ENCODE measurements around the gene SDK1. TPM values are rescaled to one million over a fixed set of nuclear protein-coding genes. Genes with fewer than 3 reads are reported as not detected.

SDK1 gene
- total RNA-seq, 1 donor = 0.27 TPM

- H3K4me3 ChIP-seq (ENCODE audit: low read depth, low read length) = no peak overlapping the region
- TF ChIP-seq CTCF (IDR thresholded peaks at IDR 0.05; ENCODE audit: insufficient read depth, low read length) = no peak
- no peak for DNase-seq (ENCODE audit: low read depth)
Observed at GRCh38 chr7:4202154-4202736, 901.2 kb downstream of the SDK1 start.

- DNase-seq (ENCODE audit: low read depth) = no peak
- H3K4me3 ChIP-seq (ENCODE audit: low read depth, low read length) = no peak overlapping the region
Observed at GRCh38 chr7:4202954-4203353, 901.9 kb downstream of the SDK1 start.

DNA sequence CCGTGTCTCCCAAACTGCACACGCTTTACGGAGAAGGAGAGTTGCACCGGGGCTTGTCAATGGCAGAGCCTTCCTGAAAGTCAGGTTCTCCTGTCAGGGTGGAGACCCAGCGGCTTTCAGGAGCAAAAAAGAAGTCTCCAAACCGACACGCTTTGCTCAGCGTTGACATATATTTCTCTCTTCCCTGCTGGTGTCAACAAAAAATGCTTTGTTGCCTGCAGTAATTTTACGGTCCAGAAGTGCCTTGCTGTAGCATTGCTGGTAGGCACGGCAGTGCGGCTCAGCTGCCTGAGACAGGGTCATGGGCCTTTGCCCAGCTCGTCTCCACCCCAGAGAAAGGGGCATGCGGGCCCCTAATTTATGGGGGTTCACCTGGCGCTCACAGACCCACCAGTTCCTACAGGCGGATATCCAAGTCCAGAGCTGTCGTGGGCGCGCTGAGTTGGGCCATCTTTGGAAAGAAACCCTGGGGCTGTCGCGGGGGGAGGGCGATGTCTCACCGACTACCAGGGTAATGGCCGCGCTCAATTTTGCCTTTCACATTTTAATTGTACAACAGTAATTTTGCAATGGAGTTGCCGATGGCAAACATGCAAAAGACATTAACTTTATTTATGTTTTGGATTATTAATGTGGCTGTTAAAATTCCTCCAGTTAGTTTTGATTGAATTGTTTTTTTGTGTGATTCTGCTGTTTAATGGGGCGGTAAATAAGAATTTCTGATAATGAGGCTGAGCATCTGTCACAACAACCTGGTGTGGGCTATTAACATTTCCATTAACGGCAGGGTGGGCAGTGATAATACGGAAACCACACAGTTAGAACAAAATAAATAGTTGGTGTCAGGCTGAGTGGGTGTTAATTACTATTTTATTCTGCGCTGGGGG is 902.8 kb downstream of the SDK1 start:
- TF ChIP-seq CTCF (IDR thresholded peaks at IDR 0.05; ENCODE audit: insufficient read depth, low read length) = no peak
- H3K4me3 ChIP-seq (ENCODE audit: low read depth, low read length) = no peak overlapping the region
- no peak for DNase-seq (ENCODE audit: low read depth)

More at GRCh38 chr7:4202954-4203353, 901.9 kb downstream of the SDK1 start:
- TF ChIP-seq CTCF (IDR thresholded peaks at IDR 0.05; ENCODE audit: insufficient read depth, low read length) = no peak

DNA sequence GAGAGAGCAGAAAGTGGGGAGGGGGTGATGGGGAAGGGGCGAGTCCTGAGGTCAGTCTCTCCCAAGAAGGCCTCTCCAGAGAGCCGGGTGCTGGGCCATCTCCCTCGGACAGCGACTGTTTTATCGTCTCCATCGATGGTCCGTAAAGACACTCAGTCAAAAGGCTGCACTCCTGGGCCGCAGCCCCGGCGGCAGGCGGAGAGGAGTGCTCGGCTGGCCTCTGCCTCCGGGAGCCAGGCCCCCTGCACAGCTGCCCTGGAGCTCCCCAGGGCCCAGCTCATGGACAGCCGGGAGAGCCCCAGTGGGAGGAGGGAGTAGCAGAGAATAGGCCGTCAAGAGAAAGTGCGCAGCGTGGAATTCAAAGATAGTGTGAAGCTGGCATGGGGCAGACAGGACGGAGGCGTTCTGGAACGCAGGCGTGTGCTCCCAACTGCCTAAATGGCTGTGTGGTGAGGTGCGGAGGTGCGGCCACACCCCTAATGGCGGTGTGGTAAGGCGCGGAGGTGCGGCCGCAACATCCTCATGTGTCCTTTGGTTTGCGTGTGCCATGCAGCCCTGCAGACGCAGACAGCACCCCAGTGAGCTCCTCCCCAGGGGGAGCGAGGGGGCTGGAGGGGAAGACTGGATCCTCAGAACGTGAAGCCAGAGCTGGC is 903.6 kb downstream of the SDK1 start:
- TF ChIP-seq CTCF (IDR thresholded peaks at IDR 0.05; ENCODE audit: insufficient read depth, low read length) = no peak
- DNase-seq (ENCODE audit: low read depth) = no peak
- H3K4me3 ChIP-seq (ENCODE audit: low read depth, low read length) = no peak overlapping the region

GRCh38 chr7:4205828-4206227 is 904.8 kb downstream of the SDK1 start:
- H3K4me3 ChIP-seq (ENCODE audit: low read depth, low read length) = no peak overlapping the region
- no peak for DNase-seq (ENCODE audit: low read depth)
- TF ChIP-seq CTCF (IDR thresholded peaks at IDR 0.05; ENCODE audit: insufficient read depth, low read length) = no peak

- no peak overlapping the region for H3K4me3 ChIP-seq (ENCODE audit: low read depth, low read length)
- no peak for DNase-seq (ENCODE audit: low read depth)
- no peak for TF ChIP-seq CTCF (IDR thresholded peaks at IDR 0.05; ENCODE audit: insufficient read depth, low read length)
Observed at GRCh38 chr7:4207011-4207410, 906.0 kb downstream of the SDK1 start.

All from fibroblast of the aortic adventitia (primary cell).